Psoas muscle (tissue), 8 donors: Measurements from ENCODE around the gene R3HDM2. TPM values are rescaled to one million over a fixed set of nuclear protein-coding genes. Genes with fewer than 3 reads are reported as not detected.

Source experiments
- ATAC-seq, 4 donors: fragments of 200-7000 bp; cut with Tn5 transposase; one replicate each; pipeline ENCODE4 v1.9.1; 2020; ENCODE audit warnings: moderate library complexity in 3 of 4, mild to moderate bottlenecking in 2 of 4
- DNase-seq, 2 donors: peaks; one replicate each; pipeline ENCODE4 v3.0.0-alpha.2; 2020
- H3K27ac ChIP-seq: fragments of 200-600 bp; one replicate; pipeline ENCODE4 v1.8.0; 2022
- H3K27me3 ChIP-seq, 3 donors: fragments of 200-600 bp in 1 of 3; one replicate each; pipeline versions ENCODE4 v1.6.1 to v1.8.0; 2013 to 2022; ENCODE audit warnings: low read length in 2 of 3, mild to moderate bottlenecking in 2 of 3, moderate library complexity in 1 of 3; ENCODE audit not compliant: insufficient read depth in 3 of 3
- H3K36me3 ChIP-seq, 2 donors: fragments of 200-600 bp in 1 of 2; one replicate each; pipeline versions ENCODE4 v1.6.1 to v1.8.0; 2013 to 2022; ENCODE audit warnings: low read depth in 1 of 2, mild to moderate bottlenecking in 1 of 2, moderate library complexity in 1 of 2; ENCODE audit not compliant: insufficient read depth in 1 of 2
- H3K4me1 ChIP-seq: fragments of 200-600 bp; one replicate; pipeline ENCODE4 v1.8.0; 2022
- H3K4me3 ChIP-seq: fragments of 200-600 bp; one replicate; pipeline ENCODE4 v1.8.0; 2022; ENCODE audit warnings: mild to moderate bottlenecking
- H3K9me3 ChIP-seq: fragments of 200-600 bp; one replicate; pipeline ENCODE4 v1.8.0; 2022
- WGBS, 3 donors: extraction: QIAGEN DNeasy Blood & Tissue Kit; methylation state at CpG; one replicate each; pipeline versions ENCODE4 v1.1.6 to v1.1.7; 2013; 5-methylcytosine and 5-hydroxymethylcytosine counted together
- intact Hi-C, 2 donors: fragments of 100-400 bp; cut with DNase I; formaldehyde crosslinking; loops; one replicate each; pipeline versions ENCODE4 v1.11.0 to v1.14.2; 2022
- polyA plus RNA-seq, 3 donors: library from polyadenylated mRNA; stranded (reverse); fragments of 200-250 nt; gene quantifications; one replicate each; pipeline ENCODE4 v1.2.3, GENCODE V29; 2013
- total RNA-seq, 4 donors: library from RNA; stranded (reverse); fragmentation: NEBNext Ultra II Directional in 2 of 4; extraction: Animal tissue kit (Norgen Biotek cat#: 25700) in 2 of 4; gene quantifications; one replicate each; pipeline versions ENCODE4 v1.2.1 to v1.2.4, GENCODE V29; 2021 to 2023
- TF ChIP-seq, protein P1 (sequence below): fragments of 200-600 bp; IDR thresholded peaks from one replicate; pipeline ENCODE4 v1.8.0; 2022; ENCODE audit warnings: antibody characterized with exemption
- donor health status: healthy with polysubstance abuse.
- donor health status: DM: no; HTN: no; CAD: no; lungs with moderate emphysema.
- donor health status: Bipolar disorder and iron deficiency.
- donor health status: healthy.
- donor health status: DM: yes; HTN: yes; CAD: no.
- donor health status: DM: no; HTN: no; CAD: no.
- donor health status: DM: no; HTN: no; CAD: no.
- donor health status: DM: yes; HTN: yes; CAD: no.

R3HDM2 gene
- total and polyA plus RNA-seq, 7 donors = 12.1 to 64.9 (median 41.4) TPM

DNA sequence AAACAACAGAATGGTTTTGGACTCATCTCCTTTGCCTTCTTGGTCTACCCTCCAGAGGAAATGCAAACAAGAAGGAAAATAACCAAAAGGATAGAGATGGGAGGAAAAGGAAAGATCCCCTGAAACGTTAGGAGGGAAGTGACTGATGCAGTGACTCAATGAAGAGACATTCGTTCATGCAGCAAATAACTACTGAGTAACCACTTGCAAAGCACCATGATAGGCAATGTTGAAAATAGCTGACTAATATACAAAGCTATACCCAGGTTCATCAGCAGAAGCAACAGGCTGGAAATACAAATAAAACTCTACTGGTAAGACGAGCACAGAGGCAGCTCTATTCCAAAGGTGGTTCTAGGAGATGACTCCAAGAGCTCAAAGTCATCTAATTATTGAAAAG lies 41.8 kb downstream of the R3HDM2 start:
- H3K4me1 ChIP-seq = peaks cover 14% of the 10 kb centered on the region
- 42 to 59% (median 52%) methylated on average over 3 of the region's 3 CpGs for WGBS, 3 donors
- H3K4me3 ChIP-seq = no peak overlapping the region
- peak; percentile 52 to 90 (median 81) for ATAC-seq
- peak overlapping the region; percentile 1 for H3K27ac ChIP-seq
- intact Hi-C loops = no loop called here
- H3K9me3 ChIP-seq = no peaks in the 10 kb centered on the region
- H3K27me3 ChIP-seq = no peaks in the 10 kb centered on the region
- TF ChIP-seq, protein P1, sequence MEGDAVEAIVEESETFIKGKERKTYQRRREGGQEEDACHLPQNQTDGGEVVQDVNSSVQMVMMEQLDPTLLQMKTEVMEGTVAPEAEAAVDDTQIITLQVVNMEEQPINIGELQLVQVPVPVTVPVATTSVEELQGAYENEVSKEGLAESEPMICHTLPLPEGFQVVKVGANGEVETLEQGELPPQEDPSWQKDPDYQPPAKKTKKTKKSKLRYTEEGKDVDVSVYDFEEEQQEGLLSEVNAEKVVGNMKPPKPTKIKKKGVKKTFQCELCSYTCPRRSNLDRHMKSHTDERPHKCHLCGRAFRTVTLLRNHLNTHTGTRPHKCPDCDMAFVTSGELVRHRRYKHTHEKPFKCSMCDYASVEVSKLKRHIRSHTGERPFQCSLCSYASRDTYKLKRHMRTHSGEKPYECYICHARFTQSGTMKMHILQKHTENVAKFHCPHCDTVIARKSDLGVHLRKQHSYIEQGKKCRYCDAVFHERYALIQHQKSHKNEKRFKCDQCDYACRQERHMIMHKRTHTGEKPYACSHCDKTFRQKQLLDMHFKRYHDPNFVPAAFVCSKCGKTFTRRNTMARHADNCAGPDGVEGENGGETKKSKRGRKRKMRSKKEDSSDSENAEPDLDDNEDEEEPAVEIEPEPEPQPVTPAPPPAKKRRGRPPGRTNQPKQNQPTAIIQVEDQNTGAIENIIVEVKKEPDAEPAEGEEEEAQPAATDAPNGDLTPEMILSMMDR = no peak
- H3K36me3 ChIP-seq = peaks cover 2 to 37% of the 10 kb centered on the region in 2 donors
- no peak for DNase-seq

DNA sequence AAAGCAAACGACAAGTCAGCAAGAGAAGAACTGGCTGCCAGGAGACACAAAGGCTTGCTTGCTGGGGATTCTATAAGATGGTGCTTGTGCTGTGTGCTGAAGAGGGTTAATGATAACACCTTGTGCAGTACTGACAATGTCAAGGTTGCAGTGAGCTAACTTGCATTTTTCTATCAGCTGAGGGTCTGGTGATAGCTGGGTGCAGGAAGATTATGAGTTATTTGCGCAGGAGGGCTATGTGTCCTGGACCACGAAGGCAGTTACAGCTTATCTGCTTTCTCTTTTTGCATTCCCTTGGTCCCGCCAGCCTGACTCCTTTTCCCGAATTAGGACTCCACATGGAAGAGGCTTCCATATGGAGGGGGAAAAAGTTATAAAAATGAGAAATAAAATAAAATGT lies 42.4 kb downstream of the R3HDM2 start:
- H3K27ac ChIP-seq = no peak overlapping the region
- no peaks in the 10 kb centered on the region for H3K27me3 ChIP-seq
- DNase-seq (no peak), ATAC-seq (no peak)
- TF ChIP-seq, protein P1 = no peak
- peaks cover 2 to 30% of the 10 kb centered on the region in 2 donors for H3K36me3 ChIP-seq
- whole genome bisulfite sequencing, 3 donors = 92 to 97% (median 95%) methylated on average over 5 of the region's 5 CpGs
- H3K4me3 ChIP-seq = no peak overlapping the region
- peaks cover 14% of the 10 kb centered on the region for H3K4me1 ChIP-seq
- intact Hi-C loops = no loop called here
- H3K9me3 ChIP-seq = no peaks in the 10 kb centered on the region

DNA sequence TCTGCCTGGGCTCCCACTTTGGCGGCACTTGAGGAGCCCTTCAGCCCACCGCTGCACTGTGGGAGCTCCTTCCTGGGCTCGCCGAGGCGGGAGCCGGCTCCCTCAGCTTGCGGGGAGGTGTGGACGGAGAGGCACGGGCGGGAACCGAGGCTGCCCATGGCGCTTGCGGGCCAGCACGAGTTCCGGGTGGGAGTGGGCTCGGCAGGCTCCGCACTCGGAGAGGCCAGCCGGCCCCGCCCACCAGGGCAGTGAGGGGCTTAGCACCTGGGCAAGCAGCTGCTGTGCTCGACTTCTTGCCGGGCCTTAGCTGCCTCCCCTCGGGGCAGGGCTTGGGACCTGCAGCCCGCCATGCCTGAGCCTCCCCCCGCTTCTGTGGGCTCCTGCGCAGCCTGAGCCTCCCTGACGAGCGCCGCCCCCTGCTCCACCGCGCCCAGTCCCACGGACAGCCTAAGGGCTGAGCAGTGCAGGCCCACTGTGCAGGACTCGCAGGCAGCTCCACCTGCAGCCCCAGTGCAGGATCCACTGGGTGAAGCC lies 44.6 kb downstream of the R3HDM2 start:
- 96% methylated on average over 30 to 33 of the region's 33 CpGs for WGBS, 3 donors
- no peak for ATAC-seq
- intact Hi-C loops = no loop called here

DNA sequence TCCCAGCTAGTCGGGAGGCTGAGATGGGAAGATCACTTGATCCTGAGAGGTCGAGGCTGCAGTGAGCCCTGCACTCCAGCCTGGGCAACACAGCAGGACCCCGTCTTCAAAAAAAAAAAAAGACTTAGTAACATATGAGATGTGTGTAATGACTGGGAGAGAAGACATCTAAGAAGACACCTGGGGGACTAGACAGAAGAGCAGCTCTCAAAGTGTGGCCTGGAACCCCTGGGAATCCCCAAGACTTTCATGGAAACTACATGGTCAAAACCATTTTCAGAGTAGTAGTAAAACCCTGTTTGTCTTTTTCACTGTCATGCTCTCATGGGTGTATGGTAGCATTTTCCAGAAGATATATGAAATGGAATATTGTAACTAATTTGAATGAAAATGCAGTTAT lies 45.3 kb downstream of the R3HDM2 start:
- Histone ChIP-seq H3K27ac (no peak overlapping the region), H3K27me3 (no peaks in the 10 kb centered on the region), H3K4me3 (no peak overlapping the region), H3K36me3 (peaks cover 0 to 20% of the 10 kb centered on the region in 2 donors), H3K4me1 (peaks cover 14% of the 10 kb centered on the region), H3K9me3 (no peaks in the 10 kb centered on the region)
- intact Hi-C loops = no loop called here
- TF ChIP-seq, protein P1 = no peak
- WGBS, 3 donors = 74 to 97% (median 96%) methylated on average over 3 of the region's 3 CpGs
- ATAC-seq = no peak
- DNase-seq = no peak

More for the DNA sequence above, 44.6 kb downstream of the R3HDM2 start:
- TF ChIP-seq, protein P1 = no peak
- Histone ChIP-seq H3K36me3 (peaks cover 0 to 21% of the 10 kb centered on the region in 2 donors), H3K4me3 (no peak overlapping the region), H3K9me3 (no peaks in the 10 kb centered on the region), H3K27ac (no peak overlapping the region), H3K4me1 (peaks cover 14% of the 10 kb centered on the region), H3K27me3 (no peaks in the 10 kb centered on the region)
- no peak for DNase-seq

DNA sequence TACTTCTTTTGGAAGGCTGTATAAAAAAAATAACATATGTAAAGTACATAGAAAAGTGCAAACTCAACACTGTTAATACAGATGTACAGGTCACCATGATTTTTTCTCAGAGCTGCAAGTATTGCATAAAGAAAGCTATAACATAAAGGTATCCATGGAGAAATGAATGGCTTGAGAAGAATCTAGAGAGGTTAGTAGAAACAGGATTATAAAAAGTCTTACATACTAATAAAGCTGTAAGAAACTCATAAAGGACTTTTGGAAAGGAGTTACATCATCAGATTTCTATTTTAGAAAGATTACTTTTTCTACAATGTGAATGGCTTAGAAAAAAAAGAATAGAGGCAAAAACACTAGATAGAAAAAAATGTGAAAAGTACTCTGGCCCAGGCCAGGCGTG lies 46.4 kb downstream of the R3HDM2 start:
- WGBS, 3 donors = 42 to 86% (median 50%) methylated on average over 1 of the region's 1 CpG
- H3K9me3 ChIP-seq = no peaks in the 10 kb centered on the region

More for the DNA sequence above, 46.4 kb downstream of the R3HDM2 start:
- H3K27me3 ChIP-seq = no peaks in the 10 kb centered on the region
- H3K36me3 ChIP-seq = peaks cover 0 to 14% of the 10 kb centered on the region in 2 donors
- TF ChIP-seq, protein P1 = no peak
- H3K27ac ChIP-seq = no peak overlapping the region
- H3K4me1 ChIP-seq = peaks cover 8% of the 10 kb centered on the region
- DNase-seq = no peak
- H3K4me3 ChIP-seq = no peak overlapping the region
- intact Hi-C loops = no loop called here
- no peak for ATAC-seq
